HepG2 (cell line): ENCODE data around the gene DRAXIN. TPM values are rescaled to one million over a fixed set of nuclear protein-coding genes. Genes with fewer than 3 reads are reported as not detected.
A peak's percentile ranks its signal among the peaks of the same experiment; 100 is the strongest.

Experiments
- AGO1 ChIP-seq: fragments of 200-400 bp; formaldehyde crosslinking; IDR thresholded peaks from 2 replicates; pipeline ENCODE4 v1.6.1; 2017; ENCODE audit warnings: mild to moderate bottlenecking, low read depth, low read length, moderate library complexity; ENCODE audit not compliant: poor library complexity, severe bottlenecking
- CCDC6 ChIP-seq: sonication (generic); formaldehyde crosslinking; IDR thresholded peaks from 2 replicates; pipeline ENCODE4 v1.8.1; 2022; ENCODE audit warnings: mild to moderate bottlenecking, missing genetic modification reagents, moderate library complexity
- ETV6 ChIP-seq: sonication (generic); formaldehyde crosslinking; conservative IDR thresholded peaks from 2 replicates; pipeline ENCODE4 v1.4.0; 2020; ENCODE audit warnings: missing genetic modification reagents
- FOSL1 ChIP-seq: sonication (generic); formaldehyde crosslinking; IDR thresholded peaks from 2 replicates; pipeline ENCODE4 v1.9.0; 2021; ENCODE audit warnings: missing genetic modification reagents, borderline replicate concordance
- HNRNPK ChIP-seq: fragments of 200-400 bp; formaldehyde crosslinking; IDR thresholded peaks from 2 replicates; pipeline ENCODE4 v1.6.1; 2018; ENCODE audit warnings: low read length, low read depth, moderate library complexity, mild to moderate bottlenecking; ENCODE audit not compliant: poor library complexity, severe bottlenecking
- HOXA3 ChIP-seq: sonication (generic); formaldehyde crosslinking; IDR thresholded peaks from 2 replicates; pipeline ENCODE4 v1.5.0; 2020; ENCODE audit warnings: missing genetic modification reagents
- JUNB ChIP-seq: sonication (generic); formaldehyde crosslinking; IDR thresholded peaks from 2 replicates; pipeline ENCODE4 v1.8.0; 2022; ENCODE audit warnings: missing genetic modification reagents, mild to moderate bottlenecking, borderline replicate concordance
- KDM4B ChIP-seq: sonication (generic); formaldehyde crosslinking; IDR thresholded peaks from 2 replicates; pipeline ENCODE4 v1.4.0; 2020; ENCODE audit warnings: missing genetic modification reagents
- KDM5B ChIP-seq: sonication (generic); formaldehyde crosslinking; IDR thresholded peaks from 2 replicates; pipeline ENCODE4 v1.4.0; 2020; ENCODE audit warnings: missing genetic modification reagents, mild to moderate bottlenecking, borderline replicate concordance
- KLF12 ChIP-seq: sonication (generic); formaldehyde crosslinking; IDR thresholded peaks from 2 replicates; pipeline ENCODE4 v1.4.0; 2020; ENCODE audit warnings: missing genetic modification reagents, borderline replicate concordance
- KMT2A ChIP-seq: sonication (generic); formaldehyde crosslinking; IDR thresholded peaks from 2 replicates; pipeline ENCODE4 v1.4.0; 2020; ENCODE audit warnings: missing genetic modification reagents
- MAZ ChIP-seq, 2 experiments: sonication (generic) in 1 of 2; formaldehyde crosslinking in 1 of 2; IDR thresholded peaks; 2 replicates each; pipeline versions ENCODE4 v1.5.0 to v1.6.1; 2012 to 2020; ENCODE audit warnings: low read depth in 2 of 2, mild to moderate bottlenecking in 2 of 2, borderline replicate concordance in 1 of 2, improper control_type of control experiment in 1 of 2, low read length in 1 of 2, missing genetic modification reagents in 1 of 2, moderate library complexity in 1 of 2
- MXI1 ChIP-seq: IDR thresholded peaks from 3 replicates; pipeline ENCODE4 v1.6.1; 2012; ENCODE audit warnings: low read depth, low read length, inconsistent platforms, borderline replicate concordance
- RARG ChIP-seq: sonication (generic); formaldehyde crosslinking; IDR thresholded peaks from 2 replicates; pipeline ENCODE4 v1.4.0; 2020; ENCODE audit warnings: low read depth, mild to moderate bottlenecking, missing genetic modification reagents
- SRSF9 ChIP-seq: fragments of 200-400 bp; formaldehyde crosslinking; IDR thresholded peaks from 2 replicates; pipeline ENCODE4 v1.6.1; 2018; ENCODE audit warnings: borderline replicate concordance, mild to moderate bottlenecking, low read depth, low read length; ENCODE audit not compliant: insufficient read depth, poor library complexity, severe bottlenecking
- ZBTB7B ChIP-seq: sonication (generic); formaldehyde crosslinking; IDR thresholded peaks from 2 replicates; pipeline ENCODE4 v1.4.0; 2020; ENCODE audit warnings: missing genetic modification reagents
- ZC3H13 ChIP-seq: sonication (generic); formaldehyde crosslinking; IDR thresholded peaks from 2 replicates; pipeline ENCODE4 v1.8.1; 2023; ENCODE audit warnings: mild to moderate bottlenecking, missing genetic modification reagents, moderate library complexity
- ZFY ChIP-seq: sonication (generic); formaldehyde crosslinking; IDR thresholded peaks from 2 replicates; pipeline ENCODE4 v1.4.0; 2020; ENCODE audit warnings: missing genetic modification reagents
- ZMYM4 ChIP-seq: sonication (generic); formaldehyde crosslinking; IDR thresholded peaks from 2 replicates; pipeline ENCODE4 v1.8.1; 2023; ENCODE audit warnings: mild to moderate bottlenecking, missing genetic modification reagents
- ZSCAN25 ChIP-seq: sonication (generic); formaldehyde crosslinking; IDR thresholded peaks from 2 replicates; pipeline ENCODE4 v1.8.0; 2022; ENCODE audit warnings: mild to moderate bottlenecking, missing genetic modification reagents
- polyA plus RNA-seq, 8 experiments: library from polyadenylated mRNA; depleted of rRNA in 3 of 8; stranded (reverse) in 7 of 8; unstranded in 1 of 8; fragments of >200 nt; fragmentation: Illumina TruSeq in 4 of 8; extraction: Trizol in 4 of 8; gene quantifications; 2 replicates each; pipeline versions ENCODE4 v1.2.1 to v1.2.3, GENCODE V29; 2011 to 2016; ENCODE audit warnings: low read depth in 4 of 8, missing spikeins in 1 of 8, mixed read lengths in 1 of 8; ENCODE audit not compliant: insufficient read depth in 1 of 8
- total RNA-seq, 5 experiments: library from RNA; depleted of rRNA; stranded (reverse); fragments of >200 nt; fragmentation: Illumina TruSeq; extraction: Trizol; gene quantifications; 2 replicates each; pipeline ENCODE4 v1.2.3, GENCODE V29; 2016; ENCODE audit warnings: low read depth in 1 of 5
- TF ChIP-seq, protein P1 (sequence below): sonication (generic); formaldehyde crosslinking; IDR thresholded peaks from 2 replicates; pipeline ENCODE4 v1.9.0; 2022; ENCODE audit warnings: missing genetic modification reagents, mild to moderate bottlenecking, borderline replicate concordance
- TF ChIP-seq, protein P2 (sequence below): sonication (generic); formaldehyde crosslinking; IDR thresholded peaks from 2 replicates; pipeline ENCODE4 v1.8.0; 2022; ENCODE audit warnings: missing genetic modification reagents, mild to moderate bottlenecking, borderline replicate concordance
- TF ChIP-seq, protein P3 (sequence below): sonication (generic); formaldehyde crosslinking; IDR thresholded peaks from 2 replicates; pipeline ENCODE4 v1.4.0; 2020; ENCODE audit warnings: missing genetic modification reagents
- TF ChIP-seq, protein P4 (sequence below): sonication (generic); formaldehyde crosslinking; IDR thresholded peaks from 2 replicates; pipeline ENCODE4 v1.8.1; 2023; ENCODE audit warnings: mild to moderate bottlenecking, moderate library complexity, missing genetic modification reagents

DRAXIN gene
- total and polyA plus RNA-seq, 2 of the 13 experiments (the other 11 are each of a cell fraction or from before 2014, with no cell fraction given), result 0.02 TPM; not detected in 1

DNA sequence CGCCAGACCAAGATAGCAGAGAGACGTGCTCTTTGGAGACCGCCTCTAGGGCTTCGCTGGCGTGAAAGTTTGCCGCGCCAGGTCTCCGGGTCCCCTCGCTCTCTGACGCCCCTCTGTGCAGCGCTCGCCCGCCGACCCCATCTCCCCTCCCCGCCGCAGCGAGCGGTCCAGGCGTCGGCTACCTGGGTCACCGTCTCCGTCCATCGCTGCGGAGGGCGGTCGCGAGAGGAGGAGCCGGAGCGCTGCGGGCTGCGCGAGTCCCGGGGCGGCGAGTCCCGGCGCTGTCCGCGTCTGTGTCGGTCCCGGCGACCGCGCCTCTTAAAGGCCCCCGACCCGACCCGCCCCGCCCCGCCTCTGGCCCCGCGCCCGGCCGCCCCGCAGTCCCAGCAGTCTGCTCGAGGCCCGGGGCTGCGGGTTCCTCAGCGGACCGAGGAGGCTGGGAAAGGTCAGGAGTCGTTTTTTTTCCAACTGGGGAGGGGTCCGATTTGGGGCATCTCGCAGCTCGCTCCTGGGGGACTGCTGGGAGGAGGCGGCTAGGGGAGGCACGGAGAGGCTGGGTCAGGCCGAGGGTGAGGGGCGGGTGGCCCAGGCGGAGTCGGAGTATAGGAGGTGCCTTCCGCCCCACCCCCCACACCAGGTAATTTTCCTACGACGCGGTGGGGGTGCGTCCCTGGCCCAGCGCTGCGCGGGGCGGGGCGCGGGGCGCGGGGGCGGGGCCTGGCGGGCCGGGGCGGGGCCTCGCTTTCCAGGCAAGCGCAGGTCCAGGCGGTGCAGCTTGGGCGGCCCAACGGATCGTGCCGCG is 37.2 kb upstream of the DRAXIN start, which contains the start of the genes FBXO2 and FBXO44 (continued):
- TF ChIP-seq KDM5B (CRISPR knock-in tag) (no peak), MAZ (IDR thresholded peaks at IDR 0.05; ENCODE audit: borderline replicate concordance, low read depth, low read length) (peak; percentile 53; the same call in 1 of the 2 replicates), MAZ (CRISPR knock-in tag; IDR thresholded peaks at IDR 0.05; ENCODE audit: low read depth) (peak; percentile 57; the same call in 1 of the 2 replicates), ZC3H13 (CRISPR knock-in tag) (peak; percentile 43; the same call in 1 of the 2 replicates), ZBTB7B (peak; percentile 43; the same call in 1 of the 2 replicates), KMT2A (CRISPR knock-in tag) (0 out of 2 replicates have a peak, but pooled peaks have one; percentile 47), KLF12 (CRISPR knock-in tag) (peak; percentile 55; the same call in 1 of the 2 replicates), ZMYM4 (CRISPR knock-in tag) (peak; percentile 56; the same call in 1 of the 2 replicates), FOSL1 (CRISPR knock-in tag) (no peak), SRSF9 (no peak), MXI1 (no peak), AGO1 (no peak), HNRNPK (peak; percentile 48), JUNB (CRISPR knock-in tag) (0 out of 2 replicates have a peak, but pooled peaks have one; percentile 22), RARG (no peak), ZFY (peak; percentile 53), HOXA3 (CRISPR knock-in tag) (no peak; the same call in 1 of the 2 replicates), KDM4B (CRISPR knock-in tag) (0 out of 2 replicates have a peak, but pooled peaks have one; percentile 21), ZSCAN25 (CRISPR knock-in tag) (0 out of 2 replicates have a peak, but pooled peaks have one; percentile 20), CCDC6 (CRISPR knock-in tag) (peak; percentile 64; the same call in 1 of the 2 replicates), ETV6 (CRISPR knock-in tag) (no peak)
- TF ChIP-seq, protein P1, sequence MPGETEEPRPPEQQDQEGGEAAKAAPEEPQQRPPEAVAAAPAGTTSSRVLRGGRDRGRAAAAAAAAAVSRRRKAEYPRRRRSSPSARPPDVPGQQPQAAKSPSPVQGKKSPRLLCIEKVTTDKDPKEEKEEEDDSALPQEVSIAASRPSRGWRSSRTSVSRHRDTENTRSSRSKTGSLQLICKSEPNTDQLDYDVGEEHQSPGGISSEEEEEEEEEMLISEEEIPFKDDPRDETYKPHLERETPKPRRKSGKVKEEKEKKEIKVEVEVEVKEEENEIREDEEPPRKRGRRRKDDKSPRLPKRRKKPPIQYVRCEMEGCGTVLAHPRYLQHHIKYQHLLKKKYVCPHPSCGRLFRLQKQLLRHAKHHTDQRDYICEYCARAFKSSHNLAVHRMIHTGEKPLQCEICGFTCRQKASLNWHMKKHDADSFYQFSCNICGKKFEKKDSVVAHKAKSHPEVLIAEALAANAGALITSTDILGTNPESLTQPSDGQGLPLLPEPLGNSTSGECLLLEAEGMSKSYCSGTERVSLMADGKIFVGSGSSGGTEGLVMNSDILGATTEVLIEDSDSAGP (CRISPR knock-in tag), result peak; percentile 86
- TF ChIP-seq, protein P2, sequence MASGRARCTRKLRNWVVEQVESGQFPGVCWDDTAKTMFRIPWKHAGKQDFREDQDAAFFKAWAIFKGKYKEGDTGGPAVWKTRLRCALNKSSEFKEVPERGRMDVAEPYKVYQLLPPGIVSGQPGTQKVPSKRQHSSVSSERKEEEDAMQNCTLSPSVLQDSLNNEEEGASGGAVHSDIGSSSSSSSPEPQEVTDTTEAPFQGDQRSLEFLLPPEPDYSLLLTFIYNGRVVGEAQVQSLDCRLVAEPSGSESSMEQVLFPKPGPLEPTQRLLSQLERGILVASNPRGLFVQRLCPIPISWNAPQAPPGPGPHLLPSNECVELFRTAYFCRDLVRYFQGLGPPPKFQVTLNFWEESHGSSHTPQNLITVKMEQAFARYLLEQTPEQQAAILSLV (CRISPR knock-in tag), result 0 out of 2 replicates have a peak, but pooled peaks have one; percentile 28
- TF ChIP-seq, protein P3, sequence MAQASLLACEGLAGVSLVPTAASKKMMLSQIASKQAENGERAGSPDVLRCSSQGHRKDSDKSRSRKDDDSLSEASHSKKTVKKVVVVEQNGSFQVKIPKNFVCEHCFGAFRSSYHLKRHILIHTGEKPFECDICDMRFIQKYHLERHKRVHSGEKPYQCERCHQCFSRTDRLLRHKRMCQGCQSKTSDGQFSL (CRISPR knock-in tag), result peak; percentile 57; the same call in 1 of the 2 replicates
- TF ChIP-seq, protein P4, sequence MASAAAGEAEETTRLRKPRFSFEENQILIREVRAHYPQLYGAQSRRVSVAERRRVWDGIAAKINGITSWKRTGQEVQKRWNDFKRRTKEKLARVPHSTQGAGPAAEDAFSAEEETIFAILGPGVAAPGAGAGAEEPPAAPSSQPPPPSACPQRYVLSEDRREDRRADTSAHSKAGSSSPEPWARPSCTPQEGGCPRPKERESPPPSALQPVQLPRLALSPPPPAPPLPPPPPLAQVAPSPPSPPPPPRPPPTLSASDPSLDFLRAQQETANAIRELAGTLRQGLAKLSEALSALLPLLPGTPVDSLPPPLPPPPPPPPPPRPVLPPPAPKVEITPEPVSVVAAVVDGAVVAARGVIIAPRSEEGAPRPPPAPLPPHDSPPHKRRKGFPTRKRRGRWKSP, result peak; percentile 29; the same call in 1 of the 2 replicates
